Prostate gland (tissue), 2 donors: Measurements from ENCODE around the gene HIVEP3.

Source experiments
- CTCF ChIP-seq, 4 experiments: fragments of 200-600 bp in 2 of 4; fragments of 450-650 bp in 2 of 4; sonication (generic) in 2 of 4; IDR thresholded peaks; 1 replicate in 3 of 4; 2 replicates in 1 of 4; pipeline ENCODE4 v1.5.1; 2016 to 2019; ENCODE audit warnings: antibody characterized with exemption in 4 of 4, mild to moderate bottlenecking in 2 of 4, moderate library complexity in 2 of 4
- POLR2AphosphoS5 ChIP-seq: sonication (generic); formaldehyde crosslinking; IDR thresholded peaks from one replicate; pipeline ENCODE4 v1.6.1; 2017; ENCODE audit warnings: antibody characterized with exemption

DNA sequence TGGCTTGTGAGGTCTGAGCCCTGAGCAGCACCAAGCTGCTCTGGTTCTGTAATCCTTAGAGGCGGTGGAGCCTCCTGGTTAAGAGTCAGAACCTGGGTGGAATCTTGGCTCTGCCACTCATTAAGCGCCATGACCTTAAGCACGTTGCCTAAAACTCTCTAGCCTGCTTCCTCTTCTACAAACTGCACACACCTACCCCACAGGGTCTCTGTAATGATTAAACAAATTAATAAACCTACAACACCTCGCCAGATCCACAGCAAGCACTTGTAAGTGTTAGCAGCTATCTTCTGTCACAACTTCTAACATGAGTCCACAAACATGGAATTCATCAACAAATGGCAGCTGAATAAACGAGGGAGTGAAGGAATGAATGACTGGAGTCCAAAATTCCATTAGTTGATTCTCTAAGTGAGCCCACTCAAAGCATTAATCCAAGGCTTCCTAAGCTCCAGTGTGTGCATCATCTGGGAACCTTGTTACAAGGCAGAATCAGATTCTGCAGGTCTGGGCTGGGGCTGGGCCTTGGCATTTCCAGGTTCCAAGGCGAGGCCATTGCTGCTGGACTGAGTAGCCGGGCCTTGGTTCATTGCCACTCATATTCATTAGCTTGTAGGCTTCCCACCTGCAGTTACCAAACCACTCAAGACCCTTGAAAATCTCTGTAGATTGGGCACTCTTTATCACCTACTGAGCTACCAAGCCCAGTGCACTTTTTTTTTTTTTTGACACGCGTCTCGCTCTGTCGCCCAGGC, 168.6 kb downstream of the HIVEP3 start:
- no peak for TF ChIP-seq POLR2AphosphoS5
- no peak for TF ChIP-seq CTCF (IDR thresholded peaks at IDR 0.05)
